ENCODE data around the gene MPND.

MPND gene

GRCh38 chr19:4362831-4363545 is 19.6 kb downstream of the MPND start:
- intact Hi-C loops (cut with DNase I) = no loop called here
- peak in 1 of 10 donors; percentile 89 for DNase-seq

GRCh38 chr19:4363571-4364304 is 20.4 kb downstream of the MPND start:
- no peak for DNase-seq
- intact Hi-C loops (cut with DNase I) = no loop called here

GRCh38 chr19:4365341-4365740 is 22.0 kb downstream of the MPND start:
- DNase-seq = no peak

GRCh38 chr19:4365791-4366665 is 22.7 kb downstream of the MPND start:
- intact Hi-C loops (cut with DNase I) = no loop called here
- peak in 2 of 10 donors; percentile 62 to 72 for DNase-seq

More at GRCh38 chr19:4365341-4365740, 22.0 kb downstream of the MPND start:
- intact Hi-C loops (cut with DNase I) = no loop called here

- DNase-seq = peak in 1 of 10 donors; percentile 65
- intact Hi-C loops (cut with DNase I) = no loop called here
These were observed 23.4 kb downstream of the MPND start for GRCh38 chr19:4366666-4367335.

- peak in 1 of 10 donors; percentile 58 for DNase-seq
- intact Hi-C loops (cut with DNase I) = no loop called here
These were observed 24.0 kb downstream of the MPND start for GRCh38 chr19:4367336-4367723.

GRCh38 chr19:4367781-4368127 is 24.4 kb downstream of the MPND start:
- intact Hi-C loops (cut with DNase I) = no loop called here
- DNase-seq = peak in 1 of 10 donors; percentile 67

- DNase-seq = peak in 2 of 10 donors; percentile 67 to 72
- intact Hi-C loops (cut with DNase I) = no loop called here
These were observed 24.9 kb downstream of the MPND start for GRCh38 chr19:4368128-4368820.

- DNase-seq = peak in 2 of 10 donors; percentile 74 to 87
- intact Hi-C loops (cut with DNase I) = no loop called here
These were observed 25.9 kb downstream of the MPND start for GRCh38 chr19:4369109-4369887.

GRCh38 chr19:4369888-4370260 is 26.5 kb downstream of the MPND start:
- intact Hi-C loops (cut with DNase I) = loop anchor here (1.0 kb wide), 1 partner anchor 30 kb away; the partner anchor contains the start of gene SH3GL1
- DNase-seq = peak in 8 of 10 donors; percentile 61 to 96 (median 76)

- intact Hi-C loops (cut with DNase I) = loop anchor here (1.0 kb wide), 1 partner anchor 30 kb away; the partner anchor contains the start of gene SH3GL1
These were observed 27.2 kb downstream of the MPND start for GRCh38 chr19:4370418-4371041.

GRCh38 chr19:4371247-4372164 is 28.1 kb downstream of the MPND start:
- intact Hi-C loops (cut with DNase I) = no loop called here

More at GRCh38 chr19:4370418-4371041, 27.2 kb downstream of the MPND start:
- peak in 2 of 10 donors; percentile 75 to 84 for DNase-seq

GRCh38 chr19:4372165-4373012 is 29.0 kb downstream of the MPND start:
- peak in 1 of 10 donors; percentile 75 for DNase-seq
- intact Hi-C loops (cut with DNase I) = no loop called here

More at GRCh38 chr19:4371247-4372164, 28.1 kb downstream of the MPND start:
- peak in 3 of 10 donors; percentile 60 to 92 (median 91) for DNase-seq

GRCh38 chr19:4373013-4373367 is 29.6 kb downstream of the MPND start:
- no peak for DNase-seq
- intact Hi-C loops (cut with DNase I) = no loop called here

GRCh38 chr19:4373601-4374497 is 30.5 kb downstream of the MPND start:
- peak in 4 of 10 donors; percentile 45 to 94 (median 60) for DNase-seq
- intact Hi-C loops (cut with DNase I) = no loop called here
